Hematopoietic multipotent progenitor cell (in vitro differentiated cells): ENCODE results near the gene COBL. TPM values are rescaled to one million over a fixed set of nuclear protein-coding genes. Genes with fewer than 3 reads are reported as not detected.
"Not testable (repeated sequence)": the region's sequence is repeated elsewhere in the genome, so short reads cannot be mapped to it uniquely, and the experiment has no call there.

Source experiments
- DNase-seq, 3 donors: peaks; one replicate each; pipeline ENCODE4 v3.0.0-alpha.2; 2011 to 2015; ENCODE audit warnings: low read depth in 2 of 3, low spot score in 2 of 3
- total RNA-seq: library from RNA; depleted of rRNA; stranded (reverse); fragments of >200 nt; gene quantifications from one replicate; pipeline ENCODE4 v1.2.3, GENCODE V29; 2012

Gene COBL
- total RNA-seq, 1 donor: 0.27 TPM

GRCh38 chr7:51219261-51219988 lies 97.2 kb downstream of the COBL start:
- no peak for DNase-seq

- DNase-seq: no peak
Observed at GRCh38 chr7:51217804-51218203, 98.8 kb downstream of the COBL start.

- DNase-seq: no peak
Observed at GRCh38 chr7:51214098-51214497, 102.5 kb downstream of the COBL start.

DNA sequence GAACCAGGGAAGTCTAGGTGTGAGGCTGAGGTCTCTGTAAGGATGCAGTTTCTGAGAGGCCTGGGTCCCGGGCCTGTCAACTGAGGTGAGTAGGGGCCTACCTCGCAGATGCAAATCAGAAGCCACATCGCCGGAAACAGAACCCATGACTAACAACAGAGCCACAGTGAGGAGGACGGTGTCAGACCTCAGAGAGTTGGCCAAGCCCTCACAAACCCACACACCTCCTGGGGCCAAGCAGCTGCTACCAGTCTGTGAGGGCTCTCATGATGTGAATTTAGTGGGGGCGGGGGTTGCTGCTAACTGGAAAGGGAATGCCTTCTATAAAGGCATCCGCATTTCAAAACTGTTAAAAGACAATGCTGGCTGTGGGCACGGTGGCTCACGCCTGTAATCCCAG lies 103.0 kb downstream of the COBL start:
- no peak for DNase-seq

DNA sequence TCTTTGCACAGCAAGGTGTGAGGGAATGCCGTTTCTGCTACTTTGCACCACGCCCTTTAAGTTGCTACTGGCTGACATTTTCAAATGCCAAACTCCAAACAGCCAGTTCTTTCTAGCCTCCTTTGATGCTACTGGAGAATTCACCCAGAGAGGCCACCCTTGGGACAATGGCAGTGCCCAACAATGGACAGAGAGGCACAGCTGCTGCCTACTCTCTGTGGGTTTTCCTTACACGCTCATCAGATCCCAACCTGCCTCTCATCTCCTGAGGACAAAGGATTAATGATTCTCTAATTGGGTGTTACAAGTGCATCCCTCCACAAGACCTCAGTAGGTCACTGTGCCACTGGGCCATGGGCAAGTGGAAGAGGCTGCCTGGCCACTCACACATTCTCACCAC lies 105.8 kb downstream of the COBL start:
- DNase-seq: no peak

DNA sequence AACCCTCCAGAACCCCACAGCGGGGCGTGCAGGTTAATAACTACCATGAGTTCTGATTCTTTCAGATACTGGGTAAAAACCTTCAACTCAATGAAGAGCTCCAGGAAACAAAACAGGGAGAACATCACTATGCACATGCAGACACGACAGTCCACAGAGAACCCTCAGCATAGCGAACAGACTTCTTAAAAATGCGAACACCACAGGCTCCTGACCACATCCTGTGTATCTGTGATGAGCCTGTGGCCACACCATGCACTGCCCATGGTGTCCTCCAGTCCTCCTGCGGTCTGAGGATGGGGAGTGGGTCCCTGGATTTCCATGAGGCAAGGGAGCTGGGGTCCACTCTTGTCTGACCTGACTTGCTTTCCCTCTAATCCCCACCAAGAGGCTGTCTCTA lies 107.2 kb downstream of the COBL start:
- DNase-seq: no peak

DNA sequence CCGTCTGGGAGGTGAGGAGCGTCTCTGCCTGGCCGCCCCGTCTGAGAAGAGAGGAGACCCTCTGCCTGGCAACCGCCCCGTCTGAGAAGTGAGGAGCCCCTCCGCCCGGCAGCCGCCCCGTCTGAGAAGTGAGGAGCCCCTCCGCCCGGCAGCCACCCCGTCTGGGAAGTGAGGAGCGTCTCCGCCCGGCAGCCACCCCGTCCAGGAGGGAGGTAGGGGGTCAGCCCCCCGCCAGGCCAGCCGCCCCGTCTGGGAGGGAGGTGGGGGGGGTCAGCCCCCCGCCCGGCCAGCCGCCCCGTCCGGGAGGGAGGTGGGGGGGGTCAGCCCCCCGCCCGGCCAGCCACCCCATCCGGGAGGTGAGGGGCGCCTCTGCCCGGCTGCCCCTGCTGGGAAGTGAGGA lies 108.5 kb downstream of the COBL start:
- DNase-seq: not testable (repeated sequence)

DNA sequence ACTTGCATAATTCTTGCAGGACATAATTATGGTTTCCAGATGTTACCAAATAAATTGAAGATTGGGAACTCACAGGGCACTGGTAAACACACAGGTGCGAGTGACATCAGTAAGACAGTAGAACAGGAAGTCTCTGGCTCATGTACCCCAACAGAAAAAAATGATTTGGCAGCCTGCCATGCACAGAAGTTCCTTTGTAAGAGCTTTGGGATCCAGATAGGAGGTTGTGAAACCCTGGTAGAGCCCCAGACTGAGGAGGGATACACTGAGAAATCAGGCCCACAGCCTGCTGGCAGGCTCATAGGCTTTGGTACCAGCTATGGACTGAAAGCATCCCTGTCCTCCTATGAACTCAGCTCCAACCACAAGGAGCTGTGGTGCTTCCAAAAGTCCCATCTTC lies 118.0 kb downstream of the COBL start:
- DNase-seq: peak in 1 of 3 donors; percentile 39

DNA sequence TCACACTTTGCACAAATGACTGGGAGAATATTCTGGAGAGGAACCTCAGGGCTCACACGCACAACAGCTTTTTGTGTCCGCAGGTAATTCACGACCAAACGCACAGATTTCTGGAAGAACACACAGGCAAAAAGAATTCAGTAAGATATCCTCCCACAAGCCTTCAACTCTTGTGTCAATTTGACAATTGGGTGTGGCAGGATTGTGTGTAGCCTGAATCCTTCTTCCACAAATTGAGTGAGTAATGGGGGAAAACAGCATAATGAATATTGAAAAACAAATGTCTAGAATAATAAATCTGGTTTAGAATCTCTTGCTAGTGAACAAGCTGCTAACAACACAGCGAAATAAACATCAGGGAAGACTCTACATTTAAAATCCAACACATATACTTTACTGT lies 125.6 kb downstream of the COBL start:
- no peak for DNase-seq

- no peak for DNase-seq
Observed at GRCh38 chr7:51189777-51190176, 126.8 kb downstream of the COBL start.

DNA sequence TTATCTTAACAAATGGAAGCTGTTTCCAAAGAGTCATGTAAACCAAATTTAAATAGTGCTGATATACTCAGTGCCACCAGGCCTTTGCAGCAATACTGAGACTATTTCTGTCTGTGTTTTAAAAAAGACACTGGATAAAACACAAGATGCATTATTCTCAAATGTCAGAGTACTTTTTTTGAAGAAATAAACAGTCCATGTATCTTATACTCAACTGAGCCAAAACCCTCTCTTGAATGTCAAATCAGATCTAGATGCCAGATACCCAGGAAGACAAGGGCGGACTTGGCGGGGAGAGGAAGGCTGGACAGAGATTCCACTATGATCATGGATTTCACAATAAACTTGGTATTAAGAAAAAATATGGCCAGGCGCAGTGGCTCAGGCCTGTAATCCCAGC lies 127.6 kb downstream of the COBL start:
- DNase-seq: no peak

- DNase-seq: no peak
Observed at GRCh38 chr7:51187941-51188340, 128.7 kb downstream of the COBL start.

DNA sequence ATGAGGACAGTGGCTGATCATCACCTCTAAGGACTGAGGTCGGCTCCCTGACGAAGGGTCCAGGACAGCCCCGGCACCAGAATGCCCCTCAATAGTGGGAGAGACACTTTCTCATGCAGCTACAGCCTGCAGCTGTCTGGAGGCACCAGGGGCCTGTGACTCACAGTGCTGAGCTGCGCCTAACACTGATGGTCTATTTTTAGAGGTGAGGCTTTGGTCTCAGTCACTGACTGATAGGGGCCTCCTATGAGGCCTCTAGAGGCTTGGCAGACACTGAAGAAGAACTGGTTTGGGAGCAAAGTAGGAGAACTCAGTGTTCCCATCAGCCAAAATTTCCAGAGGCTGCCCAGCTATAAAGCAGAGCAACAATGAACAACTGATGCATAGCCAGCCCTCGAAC lies 130.1 kb downstream of the COBL start:
- no peak for DNase-seq

DNA sequence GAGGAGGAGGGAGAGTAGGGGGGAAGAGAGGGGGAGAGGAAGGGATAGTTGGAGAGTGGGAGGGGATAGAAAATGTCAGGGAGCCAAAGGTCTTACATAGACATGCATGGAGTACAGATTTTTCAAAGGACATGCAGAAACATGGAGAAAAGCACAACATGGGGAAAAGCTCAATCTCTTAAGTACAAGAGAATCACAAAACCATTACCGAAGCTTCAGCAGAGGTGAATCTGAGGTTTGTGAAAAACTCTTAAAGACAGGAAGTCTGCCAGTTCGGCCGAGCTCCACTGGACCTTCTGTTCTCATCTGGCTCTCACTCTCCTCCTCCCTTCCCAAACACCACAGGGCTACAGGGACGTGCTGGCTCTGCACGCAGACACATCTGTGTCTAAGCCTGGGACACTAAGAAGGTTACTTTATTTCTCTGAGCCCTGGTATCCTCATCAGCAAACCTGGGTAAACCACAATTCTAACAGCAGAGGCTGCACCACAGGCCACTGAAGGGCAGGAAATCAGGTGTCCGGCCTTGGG lies 133.9 kb downstream of the COBL start:
- no peak for DNase-seq

DNA sequence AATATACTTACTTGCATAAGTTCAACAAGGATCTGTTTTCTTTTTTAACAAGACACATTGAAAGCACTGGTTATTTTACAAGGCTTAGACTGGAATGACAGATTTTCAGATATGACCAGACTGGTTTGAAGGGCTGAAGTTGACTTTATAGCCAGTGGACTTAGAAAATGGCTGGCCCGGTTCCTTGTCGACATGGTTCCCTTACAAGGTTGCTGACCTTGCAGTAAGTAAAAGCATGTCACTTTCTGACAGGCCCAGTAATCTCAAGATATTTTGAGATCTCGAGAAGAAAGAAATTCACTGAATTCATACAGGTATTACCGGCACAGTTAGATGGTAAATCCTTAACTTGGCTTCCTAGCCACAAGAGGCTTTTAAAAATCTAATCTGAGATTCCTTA lies 136.5 kb downstream of the COBL start:
- no peak for DNase-seq

GRCh38 chr7:51175992-51176388 lies 140.6 kb downstream of the COBL start:
- no peak for DNase-seq

DNA sequence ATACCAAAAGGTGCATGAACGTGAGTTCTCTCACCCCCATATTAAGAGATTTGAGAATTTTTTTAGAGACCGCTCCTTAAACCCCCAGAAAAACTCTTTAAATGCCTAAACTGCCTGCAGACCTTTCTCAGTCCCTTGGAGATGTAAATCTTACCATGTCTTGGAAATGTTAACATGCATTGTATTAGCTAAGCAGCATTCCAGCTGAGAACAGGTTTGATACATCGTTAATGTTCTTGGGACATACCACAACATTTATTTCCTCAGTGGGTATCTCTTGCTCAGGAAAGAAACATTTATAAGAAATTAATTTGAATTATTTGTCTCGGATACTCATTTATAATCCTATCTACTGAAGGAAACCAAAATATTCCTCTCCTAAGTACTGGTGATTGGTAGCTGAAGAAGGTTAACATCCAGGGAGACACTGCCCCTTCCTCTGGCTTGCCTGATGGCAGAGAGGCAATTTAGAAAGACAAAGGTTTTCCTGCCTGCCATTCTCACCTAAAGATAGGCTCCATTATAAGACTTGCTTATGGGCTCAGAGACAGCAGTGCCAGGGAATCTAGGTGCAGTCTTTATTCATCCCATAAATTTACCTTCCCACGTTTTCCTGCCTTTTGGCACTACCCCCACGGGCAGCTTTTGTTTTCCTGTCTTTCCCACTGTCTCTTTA lies 141.2 kb downstream of the COBL start:
- DNase-seq: no peak

DNA sequence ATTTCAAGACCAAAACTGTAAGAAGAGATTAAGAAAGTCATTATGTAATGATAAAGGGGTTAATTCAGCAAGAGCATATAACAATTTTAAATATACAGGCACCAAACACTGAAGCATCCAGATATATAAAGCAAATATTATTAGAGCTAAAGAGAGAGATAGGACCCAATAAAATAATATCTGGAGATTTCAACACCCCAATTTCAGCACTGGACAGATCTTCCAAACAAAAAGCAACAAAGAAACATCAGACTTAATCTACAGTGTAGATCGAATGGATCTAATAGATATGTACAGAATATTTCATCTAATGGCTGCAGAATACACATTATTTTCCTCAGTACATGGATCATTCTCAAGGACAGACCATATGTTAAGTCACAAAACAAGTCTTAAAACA lies 151.3 kb downstream of the COBL start:
- no peak for DNase-seq

DNA sequence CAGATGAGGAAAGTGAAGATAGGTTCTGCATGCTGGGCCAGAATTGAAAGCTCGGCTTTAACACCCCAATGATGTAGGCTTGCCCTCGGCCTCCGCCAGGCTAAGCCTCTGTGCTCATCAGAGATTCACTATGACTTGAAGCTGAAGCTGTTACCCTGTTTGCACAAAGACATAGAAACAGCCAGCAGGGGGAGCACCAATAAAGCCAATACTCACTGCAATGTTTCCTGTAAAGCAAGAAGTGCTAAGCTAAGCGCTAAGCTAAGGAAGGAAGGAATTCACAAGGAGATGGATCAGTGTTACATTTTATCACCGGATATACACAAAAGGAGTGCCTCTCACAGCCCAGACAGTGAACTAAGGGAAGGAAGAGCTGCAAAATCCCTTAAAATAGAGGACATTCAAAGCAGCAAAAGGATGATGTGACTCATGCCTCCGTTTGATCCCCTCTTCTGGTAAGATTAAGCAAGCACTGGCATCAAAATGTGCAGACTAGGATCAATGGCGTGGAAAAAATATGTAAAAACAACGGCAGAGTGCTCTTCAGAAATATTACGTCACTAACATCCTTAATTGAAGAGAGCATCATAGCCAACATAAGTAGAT lies 153.8 kb downstream of the COBL start:
- DNase-seq: peak; percentile 11 to 90 (median 79)

GRCh38 chr7:51161937-51162336 lies 154.7 kb downstream of the COBL start:
- DNase-seq: no peak

DNA sequence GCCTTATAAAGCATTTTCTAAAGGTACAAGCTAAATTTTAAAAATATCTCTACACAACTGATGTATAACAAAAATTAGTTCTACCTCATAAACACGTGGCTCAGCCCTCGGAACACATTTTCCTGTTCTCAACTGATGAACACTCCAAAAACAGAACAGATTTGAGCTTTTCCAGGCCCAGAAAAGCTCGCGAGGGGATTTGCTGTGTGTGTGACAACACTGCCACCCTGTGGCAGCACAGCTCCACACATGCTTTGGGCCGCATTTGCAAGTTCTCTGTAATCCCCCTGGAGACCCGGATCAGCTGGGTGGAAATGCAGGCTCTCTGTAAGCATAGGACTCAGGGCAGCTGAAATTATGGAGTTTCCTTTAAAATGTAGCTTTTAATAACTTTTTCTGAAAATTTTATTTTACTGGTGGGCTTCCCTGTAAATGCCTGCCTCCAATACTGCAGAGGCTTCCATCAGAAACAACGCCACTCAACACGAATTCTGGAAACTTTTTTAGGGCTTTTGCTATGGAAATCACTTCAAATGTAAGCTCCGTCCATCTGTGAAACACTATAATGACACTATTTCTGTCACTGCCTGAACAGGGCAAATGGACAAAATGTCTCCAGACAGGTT lies 155.5 kb downstream of the COBL start:
- DNase-seq: peak; percentile 23 to 82 (median 68)
